Stimulated activated CD8-positive, alpha-beta memory T cell treated with anti-CD3 and anti-CD28 coated beads, Interleukin-15, amount 100 ng/mL, for 1 hour (primary cell): ENCODE measurements around the gene LRP1B.

Experiments
- DNase-seq: peaks from one replicate; pipeline ENCODE4 v3.0.0-alpha.2; 2020; ENCODE audit warnings: low read depth

The LRP1B gene

DNA sequence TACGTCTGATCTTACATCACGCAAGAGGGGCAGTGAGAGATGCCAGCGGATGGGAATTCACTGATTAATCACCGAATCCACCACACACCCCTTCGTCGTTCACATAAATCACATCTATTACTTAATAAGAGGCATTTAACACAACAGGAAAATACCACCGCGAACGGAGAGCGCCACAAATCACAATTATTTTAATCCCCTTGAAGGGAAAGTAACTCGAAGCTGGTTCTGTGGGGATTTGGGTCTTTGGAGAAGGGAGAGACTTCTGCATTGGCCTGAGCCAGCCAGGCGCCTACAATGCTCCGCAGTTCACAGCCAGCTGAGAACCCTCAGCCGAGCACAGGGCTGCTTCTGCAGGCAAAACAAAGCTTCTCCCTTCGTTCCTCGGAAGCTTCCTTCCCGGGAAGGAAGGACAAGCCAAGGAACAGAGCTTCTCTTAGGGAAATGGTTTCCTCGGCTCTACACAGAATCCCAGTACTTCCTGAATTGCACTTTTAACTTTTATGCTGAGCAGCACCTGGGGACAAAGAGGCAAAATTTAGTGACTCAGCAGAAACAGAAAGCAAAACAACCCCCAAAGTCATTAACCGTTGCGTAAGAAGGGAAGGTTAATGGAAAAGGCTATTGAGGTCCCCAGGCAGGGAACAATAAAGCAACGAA, at the start of gene LRP1B:
Gene LRP1B (minus strand): TSS at position 7 of the 660 bp plus-strand sequence. CDS start 287 bp downstream, outside the sequence.
- no peak for DNase-seq

GRCh38 chr2:142179686-142180085, 48.9 kb upstream of the LRP1B start:
- DNase-seq, result no peak

DNA sequence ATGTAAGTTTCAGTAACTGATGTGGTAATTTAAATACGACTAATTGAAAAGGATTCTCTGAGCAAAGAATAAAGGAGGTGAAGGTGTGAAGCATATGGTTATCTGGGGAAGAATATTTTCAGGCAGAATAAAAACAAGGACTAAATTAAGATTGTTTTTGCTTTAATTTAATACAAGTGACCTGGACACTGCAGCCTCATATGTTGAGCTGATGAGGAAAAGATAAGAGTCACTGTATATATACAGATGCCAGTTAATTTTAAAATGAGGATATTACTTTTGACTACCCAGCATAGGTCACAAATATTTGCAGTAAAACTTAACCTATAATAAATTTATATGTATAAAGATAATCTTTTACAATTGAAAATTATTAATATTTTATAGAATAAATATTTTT, 47.8 kb upstream of the LRP1B start:
- no peak for DNase-seq

- no peak for DNase-seq
Observed at GRCh38 chr2:142176941-142177340, 46.1 kb upstream of the LRP1B start.

DNA sequence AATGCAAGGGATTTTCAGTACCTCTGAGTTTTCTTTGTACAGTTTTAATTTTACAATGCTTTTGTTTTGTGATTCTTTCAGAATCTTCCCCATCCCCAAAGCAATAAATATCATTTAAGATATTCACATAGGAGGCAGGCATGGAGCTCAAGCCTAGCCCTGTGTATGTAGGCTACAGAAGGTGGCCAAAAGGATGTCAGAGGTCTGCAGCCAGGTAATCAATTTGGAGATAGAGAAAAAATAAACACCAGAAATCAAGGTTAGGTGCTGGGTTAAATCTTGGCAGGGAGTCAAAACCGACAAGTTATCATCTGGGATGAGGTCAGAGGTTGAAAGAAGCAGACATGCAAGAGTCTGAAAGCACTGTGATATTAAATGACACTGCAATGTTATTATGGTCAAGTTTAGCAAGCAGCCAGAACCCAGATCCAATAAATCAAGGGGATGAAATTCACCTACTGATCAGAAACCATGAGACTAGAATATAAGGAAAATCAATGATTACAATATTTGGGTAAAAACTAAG, 45.1 kb upstream of the LRP1B start:
- DNase-seq, result no peak

GRCh38 chr2:142174176-142174575, 43.4 kb upstream of the LRP1B start:
- DNase-seq, result no peak

DNA sequence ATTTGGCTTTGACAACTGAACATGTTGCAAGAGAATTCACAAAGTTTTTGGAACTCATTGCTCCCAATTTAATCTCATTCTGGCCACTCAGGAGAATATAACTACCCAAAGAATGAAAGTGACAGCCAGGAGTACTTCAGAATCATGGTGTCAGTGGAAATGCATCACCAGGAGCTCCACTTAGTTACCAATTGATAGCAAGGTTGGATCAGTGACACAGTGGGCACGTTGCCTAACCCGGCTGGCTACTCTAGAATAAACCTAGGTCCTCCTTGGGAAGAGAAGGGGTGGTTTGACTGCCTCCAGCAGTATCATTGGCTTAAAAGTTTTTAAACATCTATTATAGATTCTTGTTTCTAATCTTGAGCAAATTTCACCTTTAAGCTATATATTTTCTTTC, 40.0 kb upstream of the LRP1B start:
- no peak for DNase-seq

DNA sequence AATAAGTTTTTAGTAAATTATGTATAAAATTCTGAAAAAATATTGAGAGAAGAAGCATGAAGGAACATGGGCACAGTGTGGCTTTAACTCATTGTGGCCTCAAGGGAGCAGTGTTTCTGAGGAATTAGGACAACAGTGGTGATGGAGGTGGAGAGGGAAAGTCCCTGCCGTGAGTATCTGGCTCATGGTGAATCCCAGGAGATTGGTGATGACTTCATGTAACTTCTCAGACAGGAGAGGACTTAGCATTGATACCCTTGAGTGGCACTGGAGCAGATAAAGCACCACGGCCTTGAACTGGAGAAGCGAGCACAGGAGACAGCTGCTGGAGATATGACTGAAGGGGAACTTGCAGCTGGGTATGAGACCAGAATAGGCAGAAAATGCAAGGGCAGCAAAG, 35.0 kb upstream of the LRP1B start:
- DNase-seq, result no peak

- DNase-seq, result no peak
Observed at GRCh38 chr2:142153601-142154000, 22.8 kb upstream of the LRP1B start.

GRCh38 chr2:142150453-142150852, 19.6 kb upstream of the LRP1B start:
- DNase-seq, result no peak

GRCh38 chr2:142144547-142144946, 13.7 kb upstream of the LRP1B start:
- DNase-seq, result no peak

DNA sequence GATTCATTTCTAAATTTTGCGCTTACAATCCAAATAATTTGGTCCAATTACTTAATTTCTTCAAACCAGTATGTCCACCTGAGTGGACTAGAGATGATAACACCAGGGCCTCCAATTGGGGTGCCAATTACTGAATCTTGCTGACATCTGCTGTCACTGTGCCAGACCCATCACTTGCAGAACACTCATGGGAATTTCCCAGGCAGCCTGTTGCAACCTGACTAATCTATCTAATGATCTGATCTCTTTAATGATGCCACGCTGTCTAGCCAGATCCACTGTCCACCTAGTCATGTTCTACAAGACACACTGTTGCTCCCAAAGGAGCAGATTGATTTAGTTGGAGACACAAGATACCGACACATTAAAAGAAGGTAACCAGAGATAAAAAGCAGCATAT, 11.8 kb upstream of the LRP1B start:
- no peak for DNase-seq

GRCh38 chr2:142140434-142140845, 9.6 kb upstream of the LRP1B start:
- DNase-seq, result no peak

- DNase-seq, result no peak
Observed at GRCh38 chr2:142139384-142139783, 8.6 kb upstream of the LRP1B start.

DNA sequence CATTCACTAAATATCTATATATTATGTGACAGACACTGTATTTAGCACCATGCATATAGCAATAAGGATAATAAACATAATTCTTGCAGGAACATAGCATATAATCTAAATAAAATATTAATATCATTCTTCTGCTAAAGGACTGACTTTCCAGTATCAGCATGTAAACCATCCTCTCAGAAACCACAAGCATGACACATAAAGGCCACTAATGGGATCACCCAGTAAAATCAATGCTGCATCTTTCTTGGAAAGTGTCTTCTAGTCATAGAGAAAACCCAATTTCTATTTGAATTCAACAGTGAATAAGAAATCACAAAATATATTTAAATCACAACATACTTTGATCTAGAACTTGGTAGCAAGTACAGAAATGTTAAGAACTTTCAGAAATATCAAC, 5.8 kb upstream of the LRP1B start:
- no peak for DNase-seq

GRCh38 chr2:142134911-142135310, 4.1 kb upstream of the LRP1B start:
- DNase-seq, result no peak

DNA sequence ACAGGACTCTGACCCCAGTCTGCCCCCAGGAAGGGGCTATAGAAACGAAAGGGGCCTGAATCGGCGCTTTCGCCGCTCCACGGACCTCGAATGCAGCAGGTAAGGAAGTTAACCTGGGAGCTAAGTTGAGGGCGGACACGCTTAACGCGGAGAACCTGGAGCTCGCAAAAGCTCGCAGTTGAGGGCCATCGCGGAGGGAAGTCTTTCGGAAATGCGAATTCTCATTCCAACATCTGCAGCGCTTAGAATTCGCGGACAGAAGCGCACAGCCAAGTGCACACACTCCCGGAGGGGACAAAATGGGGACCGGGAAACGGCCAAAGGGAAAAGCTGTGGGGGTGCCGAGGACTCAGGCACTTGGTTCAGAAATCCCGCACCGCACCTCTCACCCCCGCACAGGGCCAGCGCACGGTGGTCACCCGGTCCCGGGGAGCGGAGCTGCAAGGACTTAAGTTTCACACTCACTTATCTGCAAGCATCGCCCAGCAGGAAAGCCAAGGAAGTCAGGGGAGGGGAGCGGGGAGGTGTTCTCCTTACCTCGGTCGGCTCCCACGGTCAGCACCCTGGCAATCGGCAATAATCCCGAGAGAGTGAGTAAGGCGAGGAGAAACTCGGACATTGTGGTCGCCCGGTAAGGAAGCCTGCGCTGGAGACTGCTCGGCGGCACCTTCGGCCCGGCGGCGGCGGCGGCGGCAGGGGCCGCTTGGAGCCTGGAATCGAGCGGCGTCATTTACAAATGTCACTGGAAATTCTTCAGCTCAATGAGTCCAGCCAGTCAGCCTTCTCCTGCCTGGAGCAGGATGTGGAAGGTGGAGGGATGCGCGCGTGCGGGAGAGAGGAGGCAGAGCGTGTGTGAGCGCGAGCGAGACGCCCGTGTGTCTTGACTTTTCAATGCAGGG, 456 bp downstream of the LRP1B start:
- DNase-seq, result no peak

DNA sequence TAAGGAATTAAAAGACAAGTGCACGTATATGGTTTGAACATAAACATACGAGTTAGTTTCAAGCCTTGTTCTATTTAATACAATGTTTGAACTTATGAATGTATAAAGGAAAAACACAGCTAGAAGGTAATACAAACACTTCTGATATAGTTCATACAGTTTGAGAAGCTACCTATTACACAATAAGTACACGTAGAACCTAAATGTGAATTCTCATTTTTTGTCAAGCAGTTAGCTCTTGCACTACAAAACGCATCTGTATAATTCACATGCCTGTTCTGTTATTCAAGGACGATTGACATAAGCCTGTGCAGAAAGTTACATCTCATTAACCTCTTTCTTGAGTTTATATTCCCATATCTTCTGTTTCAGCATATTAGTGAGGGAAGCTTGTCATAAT, 2.7 kb downstream of the LRP1B start:
- no peak for DNase-seq

- DNase-seq, result no peak
Observed at GRCh38 chr2:142127248-142127647, 3.6 kb downstream of the LRP1B start.

GRCh38 chr2:142124706-142125105, 6.1 kb downstream of the LRP1B start:
- DNase-seq, result no peak

GRCh38 chr2:142119347-142119746, 11.5 kb downstream of the LRP1B start:
- no peak for DNase-seq

DNA sequence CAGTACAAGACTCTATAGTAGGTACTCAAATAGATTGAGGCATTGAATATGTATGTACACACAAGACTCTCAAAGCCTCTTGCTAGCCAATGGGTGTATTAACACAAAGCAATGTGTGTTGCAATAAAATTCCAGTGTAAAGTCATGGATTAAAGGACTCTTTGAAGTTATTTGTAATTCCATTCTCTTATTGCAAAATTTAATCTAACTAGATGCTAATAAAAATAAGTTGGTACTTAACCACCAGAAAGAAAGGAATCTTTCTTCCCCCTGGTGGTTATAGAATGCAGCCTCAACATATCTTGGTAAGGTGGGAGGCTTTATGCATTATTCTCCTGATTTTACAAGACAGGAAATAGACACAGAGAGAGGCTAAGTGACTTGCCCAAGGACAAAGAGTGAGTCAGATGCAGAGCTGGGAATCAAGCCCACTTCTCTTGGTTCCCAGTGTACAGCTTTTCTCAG, 18.0 kb downstream of the LRP1B start:
- no peak for DNase-seq

DNA sequence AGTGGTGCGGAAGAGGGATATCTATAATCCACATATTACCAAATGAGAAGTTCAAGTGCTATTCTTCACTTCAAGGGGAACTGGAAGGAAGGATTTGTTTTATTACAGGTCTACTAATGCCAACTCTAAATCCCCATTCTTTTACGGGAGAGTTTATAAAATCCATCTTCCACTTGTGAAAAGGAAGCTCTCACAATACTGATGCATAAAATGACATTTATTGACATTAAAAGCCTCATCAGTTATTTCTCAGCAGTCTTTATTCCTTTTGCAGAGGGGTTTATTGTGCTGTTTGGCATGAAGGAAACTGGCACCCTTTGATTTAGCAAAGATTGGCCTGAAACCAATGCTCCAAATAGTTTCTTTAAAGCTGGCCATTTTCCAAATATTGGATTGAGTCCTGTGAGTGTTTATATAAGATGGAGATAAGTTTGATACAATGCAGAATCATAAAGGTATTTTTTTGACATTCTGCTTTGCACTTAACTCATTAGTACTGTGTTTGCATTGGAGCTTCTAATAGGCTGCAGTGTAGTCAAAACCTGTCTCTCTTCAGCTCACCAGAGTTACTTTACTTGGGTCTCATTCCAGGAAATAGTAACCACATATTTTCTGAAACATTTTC, 26.6 kb downstream of the LRP1B start:
- no peak for DNase-seq
